Embryonic facial prominence (tissue), 1 donor: ENCODE results near the gene SCNN1B.

Experiments used
- DNase-seq: peaks from one replicate; pipeline ENCODE4 v3.0.0-alpha.2; 2016; ENCODE audit errors: extremely low spot score

SCNN1B gene

DNA sequence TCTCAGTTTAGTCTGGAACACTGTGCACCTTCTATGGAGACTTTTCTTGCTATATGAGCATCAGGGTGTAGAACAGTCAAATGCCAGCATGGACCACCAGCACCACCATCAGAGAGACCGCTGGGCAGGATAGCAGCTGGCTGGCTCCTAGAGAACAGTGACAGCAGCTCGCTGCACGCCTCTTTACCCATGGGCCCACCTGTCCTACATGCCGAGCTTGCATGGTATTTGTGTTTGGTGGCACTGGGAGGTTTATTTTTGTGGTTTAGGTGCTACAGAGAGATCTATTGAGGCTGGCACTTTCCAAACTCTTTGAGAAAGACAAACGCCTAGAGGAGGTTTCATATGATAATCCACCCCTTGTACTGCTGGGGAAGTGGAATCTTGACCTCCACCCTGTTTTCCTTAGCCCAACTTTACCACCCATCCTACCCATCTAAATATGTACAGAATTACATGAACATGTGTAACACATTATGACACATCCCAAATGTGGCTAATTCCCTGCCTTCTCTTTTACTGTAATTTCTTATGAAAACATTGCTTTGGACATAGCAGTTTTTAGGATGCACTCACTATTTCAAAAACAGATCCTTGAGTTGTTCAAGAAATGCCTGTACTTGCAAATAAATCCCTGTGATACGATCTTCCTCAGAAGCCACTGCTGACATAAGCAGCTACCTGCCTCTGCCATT lies 104.6 kb downstream of the SCNN1B start:
- no peak for DNase-seq

DNA sequence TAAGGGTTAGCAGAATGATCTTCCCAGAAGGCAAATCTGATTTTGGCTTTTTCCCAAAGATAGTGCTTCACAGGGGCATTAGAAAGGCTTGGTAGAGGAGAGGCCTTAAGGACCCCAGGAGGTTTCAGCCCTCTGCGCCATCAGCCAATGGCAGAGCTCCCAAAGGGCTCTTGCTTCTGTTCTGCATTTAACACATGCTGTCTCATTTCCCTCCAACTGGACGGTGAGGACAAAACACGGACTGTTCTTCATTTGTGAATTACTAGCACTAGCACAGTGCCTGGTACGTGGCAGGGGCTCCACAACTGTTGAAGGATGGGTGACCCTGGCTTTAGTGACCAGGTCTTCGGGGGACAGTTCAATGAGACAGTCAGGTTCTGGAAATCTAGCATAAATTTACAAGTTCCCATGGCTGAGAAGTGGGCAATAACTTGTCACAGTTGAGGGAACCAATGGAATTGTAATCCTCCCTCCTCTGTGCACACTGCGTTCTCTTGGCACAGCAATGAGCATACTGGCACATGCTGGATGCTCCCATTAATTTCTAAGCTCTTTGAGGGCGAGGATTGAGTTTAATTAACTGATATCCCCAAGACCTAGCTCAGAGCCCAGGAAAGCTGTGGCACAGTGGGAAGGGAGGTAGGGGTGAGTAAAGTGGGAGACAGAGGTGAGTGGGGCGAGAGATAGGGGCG lies 105.5 kb downstream of the SCNN1B start:
- DNase-seq: no peak

DNA sequence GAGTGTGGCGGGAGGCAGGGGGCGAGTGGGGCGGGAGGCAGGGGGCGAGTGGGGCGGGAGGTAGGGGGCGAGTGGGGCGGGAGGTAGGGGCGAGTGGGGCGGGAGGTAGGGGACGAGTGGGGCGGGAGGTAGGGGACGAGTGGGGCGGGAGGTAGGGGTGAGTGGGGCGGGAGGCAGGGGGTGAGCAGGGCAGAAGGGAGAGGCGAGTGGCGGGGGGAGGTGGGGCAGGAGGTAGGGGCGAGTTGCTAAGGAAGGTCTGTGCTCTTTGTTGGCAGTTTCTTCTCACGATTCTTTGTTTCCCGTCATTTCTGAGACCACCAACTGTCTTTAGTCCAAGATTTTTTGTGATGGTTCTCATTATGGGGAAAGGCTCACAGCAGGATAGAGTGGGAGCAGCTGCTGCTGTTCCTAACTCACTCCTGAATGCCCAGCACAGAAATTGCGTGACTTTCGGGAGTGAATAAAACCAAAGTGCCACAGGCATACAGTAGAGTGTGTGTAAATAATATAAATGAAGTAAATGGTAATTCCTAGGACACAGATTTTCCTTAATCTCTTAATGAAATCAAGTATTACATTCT lies 106.2 kb downstream of the SCNN1B start:
- DNase-seq: no peak

GRCh38 chr16:23408823-23409298 lies 106.8 kb downstream of the SCNN1B start:
- DNase-seq: no peak

DNA sequence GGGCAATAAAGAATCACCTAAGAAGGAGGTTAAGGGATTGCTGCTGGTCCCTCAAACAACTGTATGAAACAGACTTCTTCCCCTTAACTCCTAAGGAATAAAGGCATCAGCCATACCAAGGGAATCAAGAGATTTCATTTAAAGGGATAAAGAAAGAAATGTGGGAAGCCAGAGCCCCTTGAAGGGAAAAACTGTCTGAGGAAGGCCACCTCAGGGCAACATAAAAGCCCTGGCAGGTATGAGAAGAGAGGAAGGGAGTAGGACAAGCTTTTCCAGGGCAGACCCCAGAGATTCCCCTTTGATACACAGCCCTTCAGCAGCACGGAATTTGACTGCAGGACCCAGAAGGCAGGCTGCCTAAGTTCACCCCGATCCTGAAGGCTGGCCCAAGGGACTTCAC lies 107.4 kb downstream of the SCNN1B start:
- no peak for DNase-seq

GRCh38 chr16:23410176-23410575 lies 108.1 kb downstream of the SCNN1B start:
- DNase-seq: no peak

- no peak for DNase-seq
Observed at GRCh38 chr16:23414731-23415130, 112.6 kb downstream of the SCNN1B start.

- no peak for DNase-seq
Observed at GRCh38 chr16:23416816-23417215, 114.7 kb downstream of the SCNN1B start.

DNA sequence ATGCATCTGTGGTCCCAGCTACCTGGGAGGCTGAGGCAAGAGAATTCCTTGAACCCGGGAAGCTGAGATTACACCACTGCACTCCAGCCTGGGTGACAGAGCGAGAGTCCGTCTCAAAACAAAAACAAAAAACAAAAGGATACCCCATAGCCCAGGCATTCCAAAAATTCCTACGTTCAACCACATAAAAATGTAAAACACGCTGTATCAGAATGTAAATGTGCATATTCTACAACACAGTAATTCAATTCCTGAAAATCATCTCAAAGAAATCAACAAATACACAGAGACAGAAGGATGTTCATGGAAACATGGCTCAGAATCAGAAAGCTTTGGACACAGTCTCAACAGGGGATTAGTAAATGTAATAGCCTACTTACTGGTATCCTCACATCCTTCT lies 117.9 kb downstream of the SCNN1B start:
- DNase-seq: no peak

DNA sequence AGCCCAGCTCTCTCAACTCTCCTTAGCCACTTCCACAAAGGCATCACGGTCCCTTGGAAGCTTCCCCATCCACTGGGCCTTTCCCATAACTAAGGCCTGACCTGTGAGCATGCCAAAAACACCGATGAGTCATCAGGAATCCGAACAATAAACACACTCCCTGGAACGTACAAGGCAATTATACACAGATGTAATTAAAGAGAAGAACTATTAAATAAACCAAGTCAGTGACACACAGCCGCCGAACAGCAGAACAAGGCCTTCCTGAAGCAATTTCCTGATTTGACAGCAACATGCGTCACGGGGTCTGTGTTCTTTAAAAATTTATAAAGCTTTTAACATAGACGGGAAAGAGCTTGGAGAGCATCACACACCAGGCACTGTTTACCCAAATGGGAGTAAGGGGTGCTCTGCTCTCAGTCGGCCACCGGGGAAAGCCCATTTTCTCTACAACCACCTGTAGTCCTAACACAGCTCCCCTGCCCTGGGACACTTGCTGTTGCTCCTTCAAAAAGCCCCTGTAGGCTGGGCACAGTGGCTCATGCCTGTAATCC lies 121.5 kb downstream of the SCNN1B start:
- DNase-seq: no peak

DNA sequence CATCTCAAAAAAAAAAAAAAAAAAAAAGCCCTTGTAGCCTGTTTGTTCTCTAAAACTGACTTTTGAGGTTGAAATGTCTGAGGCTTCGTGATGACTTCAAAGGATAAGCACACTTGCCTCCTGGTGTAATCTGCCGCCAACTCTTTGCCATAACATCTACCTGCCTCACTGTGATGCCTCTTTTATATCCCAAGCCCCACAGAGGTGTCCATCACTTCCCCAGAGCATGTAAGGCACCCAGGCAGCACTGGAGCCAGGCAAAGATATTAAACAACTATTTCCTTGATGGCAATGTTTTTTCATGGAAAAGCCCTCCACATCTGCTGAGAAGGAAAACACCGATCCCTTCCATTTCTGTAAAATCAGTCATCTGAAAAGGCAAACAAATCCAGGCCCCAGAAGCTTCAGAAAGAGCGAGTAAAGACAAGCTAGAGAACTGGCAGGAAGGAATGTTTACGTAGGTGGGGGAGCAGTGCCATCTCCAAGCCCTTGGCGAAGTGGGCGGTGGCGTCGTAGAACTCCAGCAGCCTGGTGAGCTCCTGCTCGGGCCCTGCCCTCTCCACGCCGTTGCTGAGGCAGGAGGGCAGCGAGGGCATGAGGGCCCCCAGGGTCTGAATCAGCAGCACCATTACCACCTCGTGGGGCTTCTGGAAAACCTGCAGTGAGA lies 122.3 kb downstream of the SCNN1B start:
- no peak for DNase-seq

DNA sequence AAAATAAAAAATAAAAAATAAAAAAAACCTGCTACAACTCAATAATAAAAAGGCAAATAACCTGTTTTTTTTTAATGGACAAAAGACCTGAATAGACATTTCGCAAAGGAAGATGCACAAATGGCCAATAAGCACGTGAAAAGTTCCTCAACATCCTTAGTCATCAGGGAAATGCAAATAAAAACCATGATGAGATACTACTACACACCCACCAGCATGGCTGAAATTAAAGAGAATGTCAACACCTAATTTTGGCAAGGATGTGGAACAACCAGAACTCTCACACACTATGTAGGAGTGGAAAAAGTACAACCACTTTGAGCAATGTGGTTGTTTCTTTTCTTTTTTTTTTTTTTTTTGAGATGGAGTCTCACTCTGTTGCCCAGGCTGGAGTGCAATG lies 126.2 kb downstream of the SCNN1B start:
- DNase-seq: no peak
